Hepatocyte (in vitro differentiated cells): Measurements from ENCODE around the gene CORIN. TPM values are rescaled to one million over a fixed set of nuclear protein-coding genes. Genes with fewer than 3 reads are reported as not detected.
"Not testable (repeated sequence)": the region's sequence is repeated elsewhere in the genome, so short reads cannot be mapped to it uniquely, and the experiment has no call there.

Source experiments
- DNase-seq: peaks from one replicate; pipeline ENCODE4 v3.0.0-alpha.2; 2016; ENCODE audit warnings: low spot score
- H2AFZ ChIP-seq: fragments of 200-600 bp; sonication (generic); 2 replicates; pipeline ENCODE4 v1.6.0; 2016; ENCODE audit warnings: antibody characterized with exemption, mild to moderate bottlenecking
- H3K27ac ChIP-seq: fragments of 200-600 bp; sonication (generic); 2 replicates; pipeline ENCODE4 v1.5.1; 2016; ENCODE audit warnings: mild to moderate bottlenecking
- H3K27me3 ChIP-seq: fragments of 200-600 bp; sonication (generic); 2 replicates; pipeline ENCODE4 v1.6.1; 2016
- H3K36me3 ChIP-seq: fragments of 200-600 bp; sonication (generic); replicated peaks from 2 replicates; pipeline ENCODE4 v1.5.1; 2016; ENCODE audit warnings: low read depth; ENCODE audit not compliant: insufficient read depth
- H3K4me1 ChIP-seq: fragments of 200-600 bp; sonication (generic); 2 replicates; pipeline ENCODE4 v1.5.1; 2016; ENCODE audit warnings: mild to moderate bottlenecking, moderate library complexity; ENCODE audit not compliant: insufficient read depth
- H3K4me2 ChIP-seq: fragments of 200-600 bp; sonication (generic); 2 replicates; pipeline ENCODE4 v1.6.0; 2016
- H3K4me3 ChIP-seq: fragments of 200-600 bp; sonication (generic); 2 replicates; pipeline ENCODE4 v1.5.1; 2016; ENCODE audit warnings: mild to moderate bottlenecking
- H3K79me2 ChIP-seq: fragments of 200-600 bp; sonication (generic); 2 replicates; pipeline ENCODE4 v1.6.0; 2017; ENCODE audit warnings: mild to moderate bottlenecking
- H3K9me2 ChIP-seq: fragments of 200-600 bp; sonication (generic); replicated peaks from 2 replicates; pipeline ENCODE4 v1.6.0; 2017; ENCODE audit warnings: mild to moderate bottlenecking; ENCODE audit not compliant: insufficient read depth
- H3K9me3 ChIP-seq: fragments of 200-600 bp; sonication (generic); 2 replicates; pipeline ENCODE4 v1.5.1; 2016; ENCODE audit warnings: low read depth, mild to moderate bottlenecking
- H4K20me1 ChIP-seq: fragments of 200-600 bp; sonication (generic); 2 replicates; pipeline ENCODE4 v1.6.0; 2016; ENCODE audit warnings: mild to moderate bottlenecking; ENCODE audit not compliant: insufficient read depth, poor library complexity, severe bottlenecking
- EZH2 ChIP-seq: fragments of 200-600 bp; sonication (generic); IDR thresholded peaks from 2 replicates; pipeline ENCODE4 v1.6.1; 2016; ENCODE audit warnings: antibody characterized with exemption, mild to moderate bottlenecking, borderline replicate concordance
- EZH2phosphoT487 ChIP-seq: fragments of 200-600 bp; sonication (generic); IDR thresholded peaks from one replicate; pipeline ENCODE4 v1.6.1; 2018; ENCODE audit warnings: antibody characterized with exemption, mild to moderate bottlenecking, low read depth, moderate library complexity; ENCODE audit not compliant: unreplicated experiment, severe bottlenecking
- WGBS: methylation state at CpG from one replicate; pipeline ENCODE4 v1.1.6; 2016; ENCODE audit warnings: low lambda C conversion rate; ENCODE audit errors: missing lambda C conversion rate; 5-methylcytosine and 5-hydroxymethylcytosine counted together
- polyA plus RNA-seq: library from polyadenylated mRNA; unstranded; fragments of >200 nt; fragmentation: Nextera tagmentation; extraction: Ambion mirVana; gene quantifications from 2 replicates; pipeline ENCODE4 v1.2.1, GENCODE V29; 2016
- total RNA-seq: library from RNA; depleted of rRNA; stranded (reverse); fragments of >200 nt; gene quantifications from 2 replicates; pipeline ENCODE4 v1.2.3, GENCODE V29; 2014
- TF ChIP-seq, protein P1 (sequence below): fragments of 200-600 bp; sonication (generic); IDR thresholded peaks from 2 replicates; pipeline ENCODE4 v1.5.1; 2016; ENCODE audit warnings: antibody characterized with exemption, mild to moderate bottlenecking; ENCODE audit not compliant: poor library complexity

The CORIN gene
- total and polyA plus RNA-seq, 2 experiments from 2014 or later: 0.13 to 0.40 TPM

DNA sequence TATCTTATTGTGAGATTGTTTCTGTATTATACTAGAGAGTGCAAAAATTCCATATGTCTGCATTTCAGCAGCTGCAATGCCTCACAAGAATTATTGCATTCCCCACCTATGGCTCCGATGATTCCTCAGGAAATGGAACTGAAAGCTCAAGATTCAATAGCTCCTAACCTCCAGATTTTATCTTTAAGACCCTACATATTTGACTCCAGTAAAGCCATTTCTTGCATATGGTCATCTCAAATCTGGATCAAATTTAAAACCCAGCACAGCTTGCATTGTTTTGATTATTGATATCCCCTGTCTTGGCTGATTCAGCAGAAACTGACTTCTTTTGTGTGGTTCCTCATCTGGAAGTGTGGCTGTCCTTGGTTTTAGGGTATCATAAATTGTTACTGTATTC is 142.6 kb downstream of the CORIN start:
- Histone ChIP-seq H3K4me1 (no peaks in the 10 kb centered on the region), H3K27me3 (peaks cover 6% of the 10 kb centered on the region), H2AFZ (no peak overlapping the region), H3K27ac (no peak overlapping the region), H3K79me2 (no peaks in the 10 kb centered on the region), H3K36me3 (no peaks in the 10 kb centered on the region), H3K4me3 (no peak overlapping the region), H4K20me1 (no peaks in the 10 kb centered on the region), H3K9me2 (no peaks in the 10 kb centered on the region), H3K4me2 (no peak overlapping the region), H3K9me3 (no peaks in the 10 kb centered on the region)
- DNase-seq: no peak
- TF ChIP-seq EZH2phosphoT487: no peak
- TF ChIP-seq, protein P1, sequence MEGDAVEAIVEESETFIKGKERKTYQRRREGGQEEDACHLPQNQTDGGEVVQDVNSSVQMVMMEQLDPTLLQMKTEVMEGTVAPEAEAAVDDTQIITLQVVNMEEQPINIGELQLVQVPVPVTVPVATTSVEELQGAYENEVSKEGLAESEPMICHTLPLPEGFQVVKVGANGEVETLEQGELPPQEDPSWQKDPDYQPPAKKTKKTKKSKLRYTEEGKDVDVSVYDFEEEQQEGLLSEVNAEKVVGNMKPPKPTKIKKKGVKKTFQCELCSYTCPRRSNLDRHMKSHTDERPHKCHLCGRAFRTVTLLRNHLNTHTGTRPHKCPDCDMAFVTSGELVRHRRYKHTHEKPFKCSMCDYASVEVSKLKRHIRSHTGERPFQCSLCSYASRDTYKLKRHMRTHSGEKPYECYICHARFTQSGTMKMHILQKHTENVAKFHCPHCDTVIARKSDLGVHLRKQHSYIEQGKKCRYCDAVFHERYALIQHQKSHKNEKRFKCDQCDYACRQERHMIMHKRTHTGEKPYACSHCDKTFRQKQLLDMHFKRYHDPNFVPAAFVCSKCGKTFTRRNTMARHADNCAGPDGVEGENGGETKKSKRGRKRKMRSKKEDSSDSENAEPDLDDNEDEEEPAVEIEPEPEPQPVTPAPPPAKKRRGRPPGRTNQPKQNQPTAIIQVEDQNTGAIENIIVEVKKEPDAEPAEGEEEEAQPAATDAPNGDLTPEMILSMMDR: no peak
- TF ChIP-seq EZH2: no peak
- WGBS: 59% methylated on average over 1 of the region's 1 CpG

DNA sequence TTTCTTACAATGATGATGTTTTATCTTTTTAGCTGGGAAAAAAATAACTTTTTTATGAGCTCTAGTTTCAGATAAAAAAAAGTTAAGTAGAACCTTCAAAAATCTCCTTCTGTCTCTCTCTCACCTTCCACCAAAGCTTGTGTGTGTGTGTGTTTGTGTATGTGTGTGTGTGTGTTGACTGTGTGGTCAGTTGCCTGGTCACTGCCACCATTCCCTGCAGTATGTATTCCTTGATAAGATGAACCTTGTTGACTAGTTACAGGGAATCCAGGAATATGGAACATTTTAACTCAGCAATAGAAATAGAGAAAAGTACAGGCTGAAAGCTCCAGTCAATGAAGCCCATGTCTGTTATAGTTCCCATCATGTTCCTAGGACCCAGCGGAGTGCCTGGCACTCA is 143.5 kb downstream of the CORIN start:
- Histone ChIP-seq H3K27me3 (peaks cover 2% of the 10 kb centered on the region), H2AFZ (no peak overlapping the region), H3K4me1 (no peaks in the 10 kb centered on the region), H3K79me2 (no peaks in the 10 kb centered on the region), H3K36me3 (no peaks in the 10 kb centered on the region), H3K4me3 (no peak overlapping the region), H3K9me3 (no peaks in the 10 kb centered on the region), H3K9me2 (no peaks in the 10 kb centered on the region), H3K4me2 (no peak overlapping the region), H4K20me1 (no peaks in the 10 kb centered on the region), H3K27ac (no peak overlapping the region)
- 93% methylated on average over 1 of the region's 1 CpG for WGBS
- TF ChIP-seq EZH2 (no peak), EZH2phosphoT487 (no peak)
- TF ChIP-seq, protein P1: no peak
- DNase-seq: no peak

- no peak overlapping the region for H2AFZ ChIP-seq
- TF ChIP-seq EZH2phosphoT487 (no peak), EZH2 (no peak)
- TF ChIP-seq, protein P1: no peak
- no peaks in the 10 kb centered on the region for H3K9me2 ChIP-seq
- H4K20me1 ChIP-seq: no peaks in the 10 kb centered on the region
- H3K4me2 ChIP-seq: peak overlapping the region; percentile 27
- H3K4me3 ChIP-seq: no peak overlapping the region
- H3K4me1 ChIP-seq: no peaks in the 10 kb centered on the region
- H3K27me3 ChIP-seq: no peaks in the 10 kb centered on the region
- whole genome bisulfite sequencing: 49% methylated on average over 7 of the region's 7 CpGs
- H3K36me3 ChIP-seq: no peaks in the 10 kb centered on the region
- no peak overlapping the region for H3K27ac ChIP-seq
- no peak for DNase-seq
- no peaks in the 10 kb centered on the region for H3K79me2 ChIP-seq
- no peaks in the 10 kb centered on the region for H3K9me3 ChIP-seq
Observed at GRCh38 chr4:47692691-47693090, 145.2 kb downstream of the CORIN start.

DNA sequence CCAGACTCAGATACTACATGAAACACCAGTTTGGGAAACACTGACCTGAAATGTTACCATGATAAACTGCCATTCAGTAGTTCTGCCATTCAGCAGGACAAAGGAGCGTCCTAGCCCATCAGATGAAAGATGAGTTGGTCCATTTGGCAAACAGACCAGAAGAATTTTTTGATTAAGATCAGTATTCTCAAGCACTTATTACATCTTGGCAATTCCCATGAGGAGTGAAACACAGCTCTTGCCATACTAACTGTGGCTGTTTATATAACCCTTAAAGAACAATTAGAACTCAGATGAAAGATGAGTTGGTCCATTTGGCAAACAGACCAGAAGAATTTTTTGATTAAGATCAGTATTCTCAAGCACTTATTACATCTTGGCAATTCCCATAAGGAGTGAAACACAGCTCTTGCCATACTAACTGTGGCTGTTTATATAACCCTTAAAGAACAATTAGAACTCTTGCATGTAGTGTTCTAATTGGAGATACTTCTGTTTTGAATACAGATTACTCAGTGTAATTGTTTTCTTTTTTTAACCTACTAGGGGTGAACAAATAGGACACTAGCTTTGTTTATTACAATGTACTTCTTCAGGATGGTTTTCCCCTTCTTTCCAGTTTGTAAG is 146.0 kb downstream of the CORIN start:
- not testable (repeated sequence) for DNase-seq, H3K4me2 ChIP-seq, H4K20me1 ChIP-seq, H3K9me2 ChIP-seq, H3K27ac ChIP-seq, H2AFZ ChIP-seq, H3K36me3 ChIP-seq, H3K79me2 ChIP-seq, H3K9me3 ChIP-seq, H3K27me3 ChIP-seq, H3K4me3 ChIP-seq, H3K4me1 ChIP-seq
- WGBS: 78% methylated on average over 1 of the region's 1 CpG
